OCI-M2 (cell line): ENCODE data around the gene AFF3.

Experiments used
- DNase-seq: peaks from one replicate; lab custom pipeline; 2025; ENCODE audit not compliant: unreplicated experiment; lab: John Stamatoyannopoulos, UW

The AFF3 gene

DNA sequence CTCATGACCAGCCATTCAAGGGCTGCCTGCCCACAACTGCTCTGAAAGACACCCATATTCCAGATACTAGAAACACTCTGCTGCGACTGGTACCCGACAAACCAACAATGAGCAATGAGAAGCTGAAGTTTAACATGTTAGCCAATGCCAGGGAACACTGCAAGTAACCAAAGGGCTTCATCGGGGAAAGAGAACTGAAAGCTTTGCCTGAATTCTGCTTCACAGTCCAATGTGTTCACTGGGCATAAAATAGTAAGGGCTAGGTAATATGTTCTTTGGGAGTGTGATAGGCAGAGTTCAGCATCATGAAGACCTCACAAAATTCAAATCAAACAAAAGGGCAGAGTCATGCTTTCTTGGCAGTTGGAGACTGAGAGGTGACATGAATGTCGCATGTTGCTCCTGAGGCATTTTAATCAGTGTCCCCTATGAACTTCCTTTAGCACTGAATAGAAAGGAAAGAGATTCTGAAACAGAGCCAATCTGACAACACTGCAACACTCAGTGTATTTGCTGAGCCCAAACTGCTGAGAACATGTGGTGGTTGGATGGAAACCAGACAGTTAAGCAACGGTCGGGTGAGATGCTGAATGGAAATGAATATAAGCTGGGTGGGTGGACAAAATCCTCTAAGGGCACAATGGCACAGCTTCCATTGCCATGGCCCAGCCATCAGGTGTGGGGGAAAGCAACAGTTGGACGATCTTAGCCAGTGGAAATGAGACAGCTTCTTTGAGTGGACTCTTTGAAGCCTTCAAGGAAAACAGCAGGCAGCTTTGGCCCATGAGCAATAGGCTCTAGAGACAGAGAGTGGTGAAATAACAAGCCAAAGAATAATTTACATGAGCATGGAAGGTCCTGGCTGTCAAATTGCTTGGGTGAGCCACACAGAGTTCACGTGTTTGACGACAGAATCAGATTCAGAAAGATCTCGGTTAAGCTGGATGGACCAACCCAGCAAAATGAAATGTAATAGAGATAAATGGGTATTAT is 277.5 kb downstream of the AFF3 start:
- DNase-seq = no peak

DNA sequence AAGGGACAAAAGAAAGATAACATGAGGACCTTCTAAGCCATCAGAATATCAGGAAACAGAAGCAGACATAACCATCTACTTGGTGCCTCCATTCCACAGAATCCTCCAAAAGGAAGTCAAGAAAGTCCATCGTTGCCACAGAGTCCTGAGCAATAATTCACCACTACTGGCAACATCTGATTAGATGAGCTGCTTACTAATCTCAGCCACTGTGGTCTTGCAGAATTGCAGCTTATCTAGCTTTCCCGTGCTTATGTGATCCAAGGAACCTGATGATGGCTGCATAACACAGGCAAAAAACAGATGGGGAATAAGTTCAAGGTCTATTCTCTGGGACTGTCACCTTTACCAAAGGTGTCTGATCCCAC is 278.5 kb downstream of the AFF3 start:
- DNase-seq = no peak

DNA sequence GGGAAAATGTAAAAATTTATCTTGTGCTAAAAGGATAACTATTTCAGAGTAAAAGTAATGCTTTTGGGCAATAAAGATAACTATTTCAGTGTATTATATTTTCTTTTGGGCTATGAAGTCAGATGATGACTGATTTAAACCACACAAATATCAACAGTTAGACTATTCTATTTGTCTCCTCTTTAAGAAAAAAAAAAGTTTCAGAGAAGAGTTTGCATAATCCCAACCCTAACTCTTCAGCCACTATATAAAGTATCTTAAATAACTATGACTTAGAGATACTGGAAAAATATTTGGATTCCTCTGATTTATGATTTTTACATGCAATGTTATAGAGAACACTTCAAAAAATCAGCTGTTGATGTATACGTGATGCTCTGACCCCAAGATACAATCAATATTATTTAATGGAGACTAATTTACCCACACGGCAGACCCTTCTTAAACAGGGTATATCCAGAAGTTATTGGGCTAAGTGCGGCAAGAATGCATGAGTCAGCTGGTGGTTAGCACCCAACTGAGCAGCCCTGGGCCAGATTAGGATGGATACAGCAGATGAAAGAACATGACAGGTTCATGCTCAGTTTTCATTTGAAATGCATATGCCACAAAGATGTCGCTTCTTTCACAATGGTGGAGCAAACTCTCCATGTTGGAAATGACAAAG is 279.0 kb downstream of the AFF3 start:
- no peak for DNase-seq

DNA sequence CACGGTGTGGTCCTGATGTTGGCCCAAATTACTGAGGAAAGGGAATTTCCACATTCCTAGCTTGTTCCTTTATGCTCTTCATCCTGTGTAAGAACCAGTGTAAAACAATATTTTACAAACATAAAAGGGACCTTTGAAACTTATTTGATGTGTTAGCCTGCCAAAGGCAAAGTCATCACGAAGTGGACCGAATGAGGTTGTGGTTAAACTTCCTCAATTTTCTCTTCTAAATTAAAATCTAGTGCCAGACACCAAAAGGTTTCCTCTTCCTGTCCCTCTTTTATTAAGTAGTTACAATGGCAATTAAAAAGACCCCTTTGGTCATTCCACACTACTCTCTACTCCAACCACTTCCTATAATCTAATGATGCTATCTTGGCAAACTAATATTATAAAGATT is 279.8 kb downstream of the AFF3 start:
- no peak for DNase-seq

DNA sequence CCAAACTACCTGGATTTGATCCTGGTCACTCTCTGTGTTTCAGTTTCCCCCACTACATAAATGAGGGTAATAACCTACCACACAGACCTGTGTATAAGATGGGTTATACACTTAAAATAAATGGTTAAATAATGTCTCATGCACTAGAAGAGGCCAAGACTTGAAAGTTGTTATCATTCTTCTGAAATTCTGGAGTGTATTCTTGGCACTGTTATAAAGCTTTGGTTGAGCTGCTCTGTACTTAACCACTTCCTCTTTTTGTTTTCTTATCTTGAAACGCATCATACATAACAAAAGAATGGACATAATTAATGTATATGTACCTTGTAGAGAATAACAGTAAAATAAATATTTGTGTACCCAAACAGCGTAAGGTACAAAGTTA is 281.0 kb downstream of the AFF3 start:
- DNase-seq = no peak

DNA sequence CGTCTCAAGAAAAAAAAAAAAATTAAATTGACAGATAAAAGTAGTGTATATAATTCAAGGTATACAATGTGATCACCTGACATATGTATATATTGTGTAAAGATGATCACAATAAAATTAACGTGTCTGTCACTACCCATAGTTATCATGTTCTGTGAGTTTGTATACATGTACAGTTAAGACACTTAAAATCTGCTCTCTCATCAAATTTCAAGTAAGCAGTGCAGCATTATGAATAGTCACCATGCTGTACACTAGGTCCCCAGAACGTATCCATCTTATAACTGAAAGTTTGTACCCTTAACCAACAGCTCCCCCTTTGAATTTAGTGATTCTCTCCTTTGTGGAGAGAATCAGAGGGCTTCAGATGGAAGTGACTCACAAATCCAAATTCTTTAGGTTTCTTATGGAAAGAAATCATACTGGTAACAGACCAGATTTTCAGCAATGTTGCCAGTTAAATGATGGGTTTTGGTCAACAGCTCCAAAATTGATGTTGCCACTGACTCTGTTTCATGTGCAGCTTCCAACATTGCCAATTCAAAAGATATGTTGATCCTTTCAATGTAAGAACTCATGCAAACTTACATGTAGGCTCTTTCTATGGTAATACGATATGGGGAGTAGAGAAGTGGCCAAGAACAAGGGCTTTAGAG is 281.5 kb downstream of the AFF3 start:
- no peak for DNase-seq

DNA sequence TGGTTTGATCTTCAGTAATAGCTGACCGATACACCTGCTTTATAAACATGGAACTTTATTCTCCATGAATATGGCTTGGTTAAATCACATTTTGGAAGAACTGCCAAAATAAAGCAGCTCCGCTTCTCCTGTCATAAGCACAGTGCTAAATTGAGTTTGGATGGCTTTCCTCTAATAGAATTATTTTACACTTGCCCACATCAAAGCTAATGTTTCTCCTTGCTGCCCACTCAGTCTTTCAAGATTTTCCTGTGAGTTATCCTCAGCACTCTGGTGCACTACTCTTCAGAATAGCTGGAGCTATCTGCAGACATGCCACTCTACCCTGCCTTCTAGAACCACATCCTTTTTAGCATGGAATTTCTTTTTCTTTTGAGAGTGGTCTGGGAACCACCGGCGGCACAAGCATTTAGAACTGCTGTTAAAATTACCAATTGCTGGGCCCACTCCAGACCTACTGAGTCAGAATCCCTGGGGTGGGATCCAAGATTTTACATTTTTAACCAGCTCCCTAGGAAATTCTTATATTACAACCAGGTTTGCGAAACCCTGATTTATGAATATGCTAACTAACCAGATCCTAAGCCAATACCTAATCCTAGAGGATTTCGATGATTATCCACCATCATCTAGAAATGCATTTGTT is 283.3 kb downstream of the AFF3 start:
- no peak for DNase-seq

DNA sequence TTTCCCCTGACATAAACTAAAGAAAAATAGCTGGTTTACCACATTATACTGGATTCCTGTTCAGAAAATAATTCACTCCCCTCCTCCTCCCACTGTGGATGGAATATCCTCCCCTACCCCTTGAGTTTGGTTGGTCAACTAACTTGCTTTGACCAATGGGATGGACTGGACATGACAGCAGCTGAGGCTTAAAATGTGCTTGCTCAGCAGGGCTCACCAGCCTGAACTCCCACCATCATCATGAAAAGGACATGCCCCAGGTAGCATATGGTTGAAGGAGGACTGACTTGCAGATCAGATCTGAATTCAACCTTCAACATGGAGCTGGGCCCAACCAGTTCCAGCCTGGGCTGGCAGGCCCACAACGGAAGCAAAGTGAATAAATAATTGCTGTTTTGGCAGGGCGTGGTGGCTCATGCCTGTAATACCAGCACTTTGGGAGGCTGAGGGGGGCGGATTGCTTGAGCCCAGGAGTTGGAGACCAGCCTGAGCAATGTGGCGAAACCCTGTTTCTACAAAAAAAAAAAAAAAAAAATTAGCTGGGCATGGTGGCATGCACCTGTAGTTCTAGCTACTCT is 284.4 kb downstream of the AFF3 start:
- no peak for DNase-seq

DNA sequence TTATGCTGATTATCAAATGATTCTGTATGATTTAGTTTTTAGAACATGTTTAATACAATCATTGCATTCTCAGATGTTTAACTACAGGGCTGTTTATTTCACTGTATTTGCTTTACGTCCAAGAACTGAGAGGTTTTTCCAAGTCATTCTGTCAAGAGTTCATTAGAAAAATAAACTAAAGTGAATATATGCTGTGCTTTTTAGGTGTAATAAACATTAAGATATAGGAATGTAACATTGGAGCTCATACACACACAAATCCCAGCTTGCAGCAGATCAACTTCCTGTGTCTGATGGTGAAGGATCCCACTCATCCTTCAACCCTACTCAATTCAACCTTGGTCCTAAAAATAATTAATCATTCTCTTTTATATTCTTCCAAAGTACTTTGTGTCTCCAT is 285.0 kb downstream of the AFF3 start:
- no peak for DNase-seq

DNA sequence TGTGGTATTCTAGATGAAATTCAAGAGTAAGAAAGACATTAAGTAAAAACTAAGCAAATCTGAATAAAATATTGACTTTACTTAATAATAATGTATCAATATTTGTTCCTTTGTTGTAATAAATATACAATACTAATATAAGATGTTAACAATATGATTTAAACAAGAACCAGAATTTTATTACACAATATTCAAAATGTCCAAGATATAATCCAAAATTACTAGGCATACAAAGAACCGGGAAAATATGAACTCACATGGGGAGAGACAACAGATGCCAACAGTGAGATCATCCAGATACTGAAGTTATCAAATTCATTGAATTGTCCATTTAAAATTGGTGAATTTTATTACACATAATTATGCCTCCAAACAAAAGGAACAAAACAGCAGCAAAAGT is 286.3 kb downstream of the AFF3 start:
- DNase-seq = no peak

DNA sequence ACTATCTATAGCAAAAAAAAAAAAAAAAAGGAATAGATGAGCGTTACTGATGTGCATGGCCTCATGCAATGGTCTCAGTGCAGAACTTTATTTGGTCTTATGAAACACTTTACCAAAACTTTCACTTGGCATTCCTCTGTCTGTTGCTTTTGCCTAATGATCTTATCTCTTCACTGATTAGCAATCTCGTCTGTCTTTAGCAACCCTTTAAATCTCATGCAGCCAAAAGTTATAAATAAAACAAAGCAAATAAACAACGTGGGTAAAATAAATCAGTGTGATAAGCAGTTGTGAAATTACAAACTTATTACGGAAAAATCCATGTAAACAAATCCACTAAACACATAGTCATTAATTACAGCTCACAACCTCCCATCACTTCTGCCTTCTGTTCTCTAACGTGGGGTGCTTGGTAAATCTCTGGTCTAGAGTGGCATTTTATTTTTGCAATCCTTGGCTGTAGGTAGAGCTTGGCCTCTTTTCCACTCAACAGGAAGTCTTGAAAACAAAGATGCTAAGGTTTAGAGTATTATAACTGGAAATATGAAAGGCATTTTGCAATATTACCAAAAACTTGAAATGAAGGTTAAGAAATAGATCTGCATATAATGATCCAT is 288.0 kb downstream of the AFF3 start:
- DNase-seq = no peak

DNA sequence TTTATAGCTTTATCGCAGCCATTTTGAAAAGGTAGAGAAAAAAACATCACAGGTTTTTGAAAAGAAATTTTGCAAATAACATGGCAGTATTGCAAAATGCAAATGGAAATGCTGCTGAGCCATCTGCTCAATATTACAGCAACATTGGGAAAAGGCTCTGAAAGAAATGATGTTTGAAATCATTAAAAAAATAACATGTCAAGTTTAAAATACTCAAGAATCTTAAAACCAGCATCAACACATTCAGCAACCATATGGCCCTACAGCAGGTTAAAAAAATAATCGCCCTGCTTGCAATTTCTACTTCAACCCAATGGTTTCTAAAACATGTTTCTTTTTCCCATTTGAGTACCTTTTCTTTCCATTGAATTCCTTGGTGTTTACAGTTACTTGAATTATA is 289.4 kb downstream of the AFF3 start:
- DNase-seq = no peak

DNA sequence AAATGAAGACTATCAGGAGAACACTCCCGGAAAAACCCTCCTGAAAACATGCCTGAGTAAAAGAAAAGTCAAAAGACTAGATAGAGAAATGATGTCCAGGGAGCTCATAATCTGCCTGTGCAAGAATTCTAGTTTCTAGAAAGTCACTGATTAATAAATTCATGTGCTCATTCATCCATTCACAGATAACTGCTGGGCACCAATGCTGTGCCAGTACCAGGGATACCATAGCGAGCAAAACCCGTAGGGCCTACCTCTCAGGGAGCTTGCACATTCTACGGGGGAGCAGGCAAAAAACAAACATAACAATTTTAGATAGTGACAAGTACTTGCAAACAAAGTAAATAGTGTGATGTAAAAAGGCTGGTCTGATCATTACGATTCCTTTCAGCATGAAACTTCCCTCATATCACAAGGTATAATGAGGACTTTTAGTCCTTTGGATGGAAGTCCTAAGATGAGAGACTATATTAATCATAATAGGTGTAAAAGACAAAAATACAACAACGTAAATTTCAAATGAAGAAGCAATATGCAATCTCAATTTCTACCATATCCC is 289.9 kb downstream of the AFF3 start:
- DNase-seq = no peak

DNA sequence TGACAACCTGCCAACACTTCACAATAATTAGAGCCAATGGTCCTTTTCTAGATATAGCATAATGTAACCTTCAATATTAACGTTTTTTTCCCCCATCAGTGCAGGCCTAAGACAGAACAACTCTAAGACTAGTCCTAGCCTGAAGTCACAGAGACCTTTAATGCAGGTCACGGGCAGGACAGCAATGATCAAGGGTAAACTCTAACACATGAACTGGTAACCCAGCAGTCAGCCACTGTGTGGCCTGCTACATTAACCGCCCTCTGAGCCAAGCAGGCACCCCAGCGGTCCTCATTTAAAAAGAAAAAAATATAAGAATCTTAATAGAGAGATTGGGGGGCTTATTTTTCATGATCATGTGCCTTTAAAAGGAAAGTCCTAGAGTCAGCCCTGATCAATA is 290.6 kb downstream of the AFF3 start:
- no peak for DNase-seq

DNA sequence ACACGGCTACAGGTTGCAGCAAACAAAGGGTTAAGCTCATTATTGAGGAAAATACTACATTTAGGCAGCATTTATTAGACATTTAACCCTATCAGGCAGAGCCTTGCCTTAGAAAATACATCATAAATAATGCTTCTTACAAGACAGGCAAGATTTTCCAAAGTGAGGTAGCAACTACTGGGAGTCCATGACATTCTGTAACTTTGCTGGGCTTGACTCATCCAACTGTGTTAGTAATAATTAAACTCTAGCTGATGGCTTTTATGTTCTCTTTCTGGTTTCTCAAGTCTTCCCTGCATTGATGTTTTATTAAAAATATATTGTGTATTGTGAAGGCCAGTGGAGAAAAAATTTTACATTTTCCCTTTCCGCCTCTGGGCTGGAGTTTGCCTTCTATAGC is 291.3 kb downstream of the AFF3 start:
- no peak for DNase-seq

DNA sequence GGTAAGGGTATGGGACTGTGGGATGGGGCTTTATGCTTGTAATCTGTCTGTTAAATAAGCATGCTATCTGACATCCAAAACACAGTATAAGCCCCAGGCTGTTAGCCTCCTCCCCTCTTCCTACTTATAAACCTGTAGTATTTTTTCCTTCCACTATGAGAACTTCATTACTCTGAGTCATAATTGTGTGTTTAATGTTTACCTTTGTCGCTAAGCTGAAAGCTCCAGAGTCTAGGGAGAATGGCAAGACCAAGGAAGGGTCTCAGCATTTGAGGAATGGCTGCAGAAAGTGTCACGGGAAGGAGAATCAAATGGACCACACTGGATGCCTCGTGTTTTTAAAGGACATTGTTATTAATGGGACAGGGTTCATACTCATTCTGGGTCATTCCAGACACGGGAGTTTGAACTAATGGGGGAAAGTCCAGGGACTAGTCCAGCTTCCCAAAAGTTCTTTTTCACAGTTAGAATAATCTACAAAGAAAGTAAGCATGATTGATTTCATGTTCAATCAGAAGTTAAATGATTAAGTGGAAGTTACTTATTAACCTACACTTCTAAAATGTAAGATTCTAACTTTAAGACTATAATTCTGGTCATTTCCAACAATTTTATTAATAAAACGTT is 292.2 kb downstream of the AFF3 start:
- DNase-seq = no peak

DNA sequence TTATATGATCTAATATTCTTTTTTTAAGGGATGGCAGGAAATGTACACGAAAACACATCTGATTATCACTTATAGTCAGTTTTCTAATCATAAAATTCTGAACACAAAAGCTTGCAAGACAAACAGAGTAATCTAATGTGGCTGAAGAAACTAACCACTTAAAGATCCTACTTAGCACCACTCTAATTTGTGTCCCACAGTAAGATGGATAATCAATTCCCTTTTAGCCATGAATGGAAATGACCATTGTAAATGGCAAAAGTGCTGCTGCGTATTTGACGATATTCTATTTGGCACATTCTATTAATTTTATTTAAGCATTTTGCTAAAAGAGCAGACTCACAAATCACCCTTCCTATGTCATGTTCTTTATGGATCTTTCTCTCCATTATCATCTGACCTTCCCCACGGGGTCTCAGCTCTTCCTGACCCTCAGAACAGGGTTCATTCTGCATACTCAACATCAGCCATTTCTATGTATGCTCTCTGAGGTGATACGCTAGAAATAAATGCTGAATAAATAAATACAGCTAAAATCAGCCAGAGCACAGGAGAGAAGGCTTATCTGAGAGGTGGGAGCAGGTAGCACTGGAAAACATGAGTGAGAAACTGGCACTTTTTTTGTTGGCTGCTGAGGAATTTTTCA is 295.8 kb downstream of the AFF3 start:
- no peak for DNase-seq

DNA sequence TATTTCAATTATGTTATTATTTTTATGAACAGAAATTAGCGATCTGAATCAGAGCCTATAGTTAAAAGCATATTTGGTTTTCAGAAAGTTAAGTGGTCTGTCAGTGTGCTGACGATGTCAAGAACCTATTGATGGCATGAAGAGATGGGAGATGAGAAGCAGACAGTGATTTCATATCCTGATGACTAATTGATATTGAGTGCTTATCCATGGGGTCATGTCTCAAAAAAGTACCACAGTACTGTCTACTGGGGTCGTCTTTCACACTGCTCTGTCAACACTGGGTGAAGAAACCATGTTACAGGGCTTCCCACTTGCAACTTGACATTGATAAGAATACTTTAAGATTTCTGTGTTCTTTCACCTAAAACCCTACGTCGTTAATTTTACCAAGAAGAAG is 297.1 kb downstream of the AFF3 start:
- no peak for DNase-seq

DNA sequence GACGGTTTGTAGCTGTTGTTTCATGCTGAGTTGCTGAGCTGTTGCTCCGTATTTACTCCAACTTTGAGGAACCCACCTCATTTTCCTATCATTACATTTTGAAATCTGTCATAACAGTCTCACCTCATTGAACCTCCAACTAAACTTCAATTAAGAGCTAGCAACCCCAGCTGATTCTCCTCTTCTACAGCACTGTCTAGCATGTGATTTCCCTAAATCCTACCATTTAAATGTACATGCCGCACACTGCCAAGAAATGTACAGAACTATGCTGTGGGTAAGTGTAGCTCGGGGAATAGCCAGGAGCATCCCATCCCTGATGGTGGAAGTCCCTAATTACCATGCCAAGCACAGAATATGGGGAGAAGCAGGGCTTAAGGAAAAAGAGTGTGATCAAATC is 299.9 kb downstream of the AFF3 start:
- DNase-seq = no peak
